Measurements from ENCODE around the gene MRPS18A.
"Not testable (repeated sequence)": the region's sequence is repeated elsewhere in the genome, so short reads cannot be mapped to it uniquely, and the experiment has no call there.

The MRPS18A gene

GRCh38 chr6:43671011-43671800 is 16.4 kb downstream of the MRPS18A start:
- no peak for DNase-seq (ENCODE audit: low read depth)

- DNase-seq (ENCODE audit: low read depth), result no peak
Observed at GRCh38 chr6:43670623-43670986, 17.0 kb downstream of the MRPS18A start.

GRCh38 chr6:43669922-43670622 is 17.5 kb downstream of the MRPS18A start:
- no peak for DNase-seq (ENCODE audit: low read depth)

- DNase-seq (ENCODE audit: low read depth), result no peak
Observed at GRCh38 chr6:43669050-43669921, 18.3 kb downstream of the MRPS18A start.

GRCh38 chr6:43668151-43669028 is 19.2 kb downstream of the MRPS18A start:
- peak; percentile 12 for DNase-seq (ENCODE audit: low read depth)

GRCh38 chr6:43667245-43668150 is 20.1 kb downstream of the MRPS18A start:
- peak; percentile 80 for DNase-seq (ENCODE audit: low read depth)

- DNase-seq (ENCODE audit: low read depth), result no peak
Observed at GRCh38 chr6:43666196-43666920, 21.2 kb downstream of the MRPS18A start.

GRCh38 chr6:43665376-43665775 is 22.2 kb downstream of the MRPS18A start:
- DNase-seq (ENCODE audit: low read depth), result no peak

GRCh38 chr6:43662948-43663347 is 24.6 kb downstream of the MRPS18A start:
- not testable (repeated sequence) for DNase-seq (ENCODE audit: low read depth)

GRCh38 chr6:43658161-43658560 is 29.4 kb downstream of the MRPS18A start:
- DNase-seq (ENCODE audit: low read depth), result no peak

GRCh38 chr6:43657221-43657802 is 30.3 kb downstream of the MRPS18A start:
- DNase-seq (ENCODE audit: low read depth), result no peak

- DNase-seq (ENCODE audit: low read depth), result not testable (repeated sequence)
Observed at GRCh38 chr6:43652822-43653221, 34.8 kb downstream of the MRPS18A start.

GRCh38 chr6:43648248-43648647 is 39.3 kb downstream of the MRPS18A start:
- DNase-seq (ENCODE audit: low read depth), result no peak

- no peak for DNase-seq (ENCODE audit: low read depth)
Observed at GRCh38 chr6:43647613-43648012, 40.0 kb downstream of the MRPS18A start.

GRCh38 chr6:43645613-43645964 is 42.0 kb downstream of the MRPS18A start:
- no peak for DNase-seq (ENCODE audit: low read depth)

- peak; percentile 24 for DNase-seq (ENCODE audit: low read depth)
Observed at GRCh38 chr6:43644940-43645612, 42.5 kb downstream of the MRPS18A start, which contains the start of gene RSPH9. Gene RSPH9, plus strand, starts transcription at chr6:43645036. Its CDS starts 63 bp downstream, at chr6:43645099.

GRCh38 chr6:43639984-43640800 is 47.4 kb downstream of the MRPS18A start:
- no peak for DNase-seq (ENCODE audit: low read depth)

GRCh38 chr6:43636308-43636659 is 51.3 kb downstream of the MRPS18A start:
- no peak for DNase-seq (ENCODE audit: low read depth)

All from stimulated activated CD8-positive, alpha-beta memory T cell treated with anti-CD3 and anti-CD28 coated beads, Interleukin-15, amount 100 ng/mL, for 1 hour (primary cell).